Measurements from ENCODE around the gene TBRG1.

Gene TBRG1

GRCh38 chr11:124612567-124613246 is 10.0 kb upstream of the TBRG1 start:
- no peak for DNase-seq (ENCODE audit: low spot score)

GRCh38 chr11:124618863-124619262 is 3.8 kb upstream of the TBRG1 start:
- no peak for DNase-seq (ENCODE audit: low spot score)

GRCh38 chr11:124623861-124624525 is 1.3 kb downstream of the TBRG1 start:
- DNase-seq (ENCODE audit: low spot score), result no peak

- DNase-seq (ENCODE audit: low spot score), result no peak
Observed at GRCh38 chr11:124625504-124626168, 3.0 kb downstream of the TBRG1 start.

GRCh38 chr11:124627546-124627945 is 4.9 kb downstream of the TBRG1 start:
- no peak for DNase-seq (ENCODE audit: low spot score)

- no peak for DNase-seq (ENCODE audit: low spot score)
Observed at GRCh38 chr11:124629961-124630360, 7.3 kb downstream of the TBRG1 start.

- DNase-seq (ENCODE audit: low spot score), result peak; percentile 12
Observed at GRCh38 chr11:124633355-124633754, 10.7 kb downstream of the TBRG1 start.

GRCh38 chr11:124635932-124636331 is 13.3 kb downstream of the TBRG1 start:
- DNase-seq (ENCODE audit: low spot score), result no peak

- no peak for DNase-seq (ENCODE audit: low spot score)
Observed at GRCh38 chr11:124638500-124638899, 15.8 kb downstream of the TBRG1 start.

GRCh38 chr11:124639186-124639585 is 16.5 kb downstream of the TBRG1 start:
- DNase-seq (ENCODE audit: low spot score), result no peak

GRCh38 chr11:124640666-124641065 is 18.0 kb downstream of the TBRG1 start:
- no peak for DNase-seq (ENCODE audit: low spot score)

GRCh38 chr11:124642628-124643027 is 20.0 kb downstream of the TBRG1 start:
- DNase-seq (ENCODE audit: low spot score), result no peak

- DNase-seq (ENCODE audit: low spot score), result no peak
Observed at GRCh38 chr11:124643042-124643604, 20.5 kb downstream of the TBRG1 start.

- DNase-seq (ENCODE audit: low spot score), result no peak
Observed at GRCh38 chr11:124643605-124644425, 21.2 kb downstream of the TBRG1 start.

GRCh38 chr11:124644426-124645280 is 22.0 kb downstream of the TBRG1 start:
- peak; percentile 62 for DNase-seq (ENCODE audit: low spot score)

GRCh38 chr11:124646148-124646547 is 23.5 kb downstream of the TBRG1 start:
- DNase-seq (ENCODE audit: low spot score), result no peak

GRCh38 chr11:124648610-124649009 is 25.9 kb downstream of the TBRG1 start:
- no peak for DNase-seq (ENCODE audit: low spot score)

- DNase-seq (ENCODE audit: low spot score), result no peak
Observed at GRCh38 chr11:124656774-124657630, 34.3 kb downstream of the TBRG1 start.

GRCh38 chr11:124657904-124658303 is 35.2 kb downstream of the TBRG1 start:
- DNase-seq (ENCODE audit: low spot score), result no peak

- no peak for DNase-seq (ENCODE audit: low spot score)
Observed at GRCh38 chr11:124658501-124658900, 35.8 kb downstream of the TBRG1 start.
